ENCODE results near the gene EP400.
"Not testable (repeated sequence)": the region's sequence is repeated elsewhere in the genome, so short reads cannot be mapped to it uniquely, and the experiment has no call there.

EP400 gene

DNA sequence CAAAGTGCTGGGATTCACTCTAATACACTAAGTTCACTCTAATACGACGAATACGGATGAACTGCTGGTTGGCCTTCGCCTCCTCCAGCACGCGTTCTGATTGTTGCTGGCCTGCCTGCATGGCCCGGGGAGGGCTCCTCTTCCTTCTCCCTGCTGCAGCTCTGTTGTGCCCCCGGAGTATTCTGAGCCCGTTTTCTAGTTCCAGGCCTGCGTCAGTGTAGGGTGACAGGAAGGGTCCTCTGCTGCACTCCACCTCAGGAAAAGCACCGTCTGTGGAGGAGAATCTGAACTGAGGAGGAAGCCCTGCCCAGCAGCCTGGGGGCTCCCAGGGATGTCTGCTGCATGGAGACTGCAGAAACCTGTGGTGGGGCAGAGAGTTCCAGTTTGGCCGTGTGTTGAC, 150.0 kb downstream of the EP400 start:
- DNase-seq: no peak

DNA sequence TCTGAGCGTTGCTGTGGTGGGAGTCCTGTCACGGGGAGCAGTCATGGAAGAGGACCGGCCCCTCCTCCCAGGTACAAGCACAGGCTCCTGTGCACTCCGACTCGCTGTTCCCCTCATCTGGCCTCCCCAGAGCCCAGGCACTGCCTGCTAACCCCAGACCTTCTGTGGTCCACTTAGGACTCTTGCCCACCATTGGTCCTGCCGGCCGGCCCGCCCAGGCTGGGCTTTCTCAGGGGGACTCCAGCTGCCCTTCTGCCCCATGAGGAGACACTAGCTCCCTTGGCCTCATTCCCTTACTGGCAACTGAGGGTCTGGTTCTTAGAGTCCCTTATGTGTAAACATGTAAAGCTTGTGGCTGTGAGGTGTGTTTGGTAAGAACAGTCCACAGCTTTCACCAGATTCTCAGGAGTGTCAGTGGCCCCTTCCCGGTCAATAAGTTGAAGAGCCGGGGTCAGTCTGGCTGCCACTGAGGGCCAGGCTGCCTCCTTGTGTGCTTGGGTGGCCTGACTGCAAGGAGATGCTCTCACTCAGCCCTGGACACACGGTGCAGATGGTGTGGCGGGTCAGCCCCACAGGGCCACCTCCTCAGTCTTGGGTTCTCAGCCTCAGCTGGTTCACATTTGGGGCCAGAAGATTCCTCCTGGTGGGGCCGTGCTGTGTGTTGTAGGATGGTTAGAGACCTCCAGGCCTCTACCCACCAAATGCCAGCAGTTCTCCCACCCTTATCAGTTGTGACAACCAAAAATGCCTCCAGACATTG, 150.7 kb downstream of the EP400 start:
- no peak for DNase-seq

DNA sequence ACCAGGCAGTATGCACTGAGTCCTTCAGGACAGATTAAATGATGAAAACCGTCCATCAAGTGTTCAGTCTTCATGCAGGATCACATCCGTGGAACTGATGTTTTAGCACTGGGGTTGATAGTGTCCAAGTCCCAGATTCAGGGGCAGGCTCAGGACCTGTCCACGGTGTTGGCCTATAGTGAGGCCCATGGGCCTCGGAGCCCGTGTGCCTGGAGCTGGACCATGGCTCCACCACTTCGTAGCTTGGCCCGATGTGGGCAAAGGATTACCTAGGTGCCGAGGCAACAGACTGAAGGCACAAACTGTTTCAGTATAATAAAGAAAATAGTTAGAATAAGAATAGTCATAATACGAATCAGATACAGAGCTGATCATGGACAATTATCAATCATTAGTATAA, 152.6 kb downstream of the EP400 start:
- DNase-seq: no peak

DNA sequence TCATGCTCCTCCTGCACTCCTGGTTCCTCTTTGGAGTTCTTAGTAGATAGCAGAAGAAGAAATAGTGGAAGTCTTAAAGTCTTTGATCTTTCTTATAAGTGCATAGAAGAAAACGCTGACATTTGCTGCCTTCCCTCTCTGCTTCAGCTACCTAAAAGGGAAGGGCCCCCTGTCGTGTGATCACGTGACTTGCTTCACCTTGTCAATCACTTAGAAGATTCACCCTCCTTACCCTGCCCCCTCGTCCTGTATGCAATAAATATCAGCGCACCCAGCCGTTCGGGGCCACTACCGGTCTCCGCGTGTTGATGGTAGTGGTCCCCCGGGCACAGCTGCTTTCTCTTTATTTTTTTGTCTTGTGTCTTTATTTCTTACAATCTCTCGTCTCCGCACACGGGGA, 153.3 kb downstream of the EP400 start:
- not testable (repeated sequence) for DNase-seq

DNA sequence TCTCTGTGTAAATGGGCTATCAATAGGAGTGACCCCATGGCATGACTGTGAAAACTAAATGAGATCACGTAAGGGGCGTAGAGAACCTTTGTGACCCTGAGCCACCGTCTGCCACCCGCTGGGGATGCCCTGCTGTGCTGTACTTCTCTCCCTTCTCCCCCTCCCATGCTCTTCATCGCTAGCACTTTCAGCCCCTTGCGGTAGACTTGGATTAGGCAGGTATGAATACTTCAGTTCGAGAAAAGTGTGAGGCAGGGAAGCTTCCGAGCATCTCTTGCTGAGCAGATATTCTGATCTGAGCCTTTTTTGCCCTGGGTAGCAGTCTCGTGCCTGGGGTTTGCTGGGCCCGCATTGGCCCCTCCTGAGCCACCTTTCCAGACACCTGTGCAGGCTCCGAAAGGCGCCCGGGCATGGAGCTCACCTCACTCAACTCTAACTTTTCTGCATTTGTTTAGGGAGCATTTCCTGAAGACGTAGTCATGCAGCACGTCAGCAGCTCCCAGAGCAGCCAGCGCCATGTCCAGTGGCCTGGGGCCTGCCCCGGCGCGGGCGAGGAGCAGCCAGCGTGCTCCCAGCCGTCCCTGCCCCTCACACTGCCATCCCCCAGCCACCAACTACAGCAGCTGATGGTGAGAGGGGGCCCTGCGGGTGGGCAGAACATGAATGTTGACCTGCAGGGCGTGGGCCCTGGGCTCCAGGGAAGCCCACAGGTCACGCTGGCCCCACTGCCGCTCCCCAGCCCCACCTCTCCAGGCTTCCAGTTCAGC, 154.0 kb downstream of the EP400 start:
- DNase-seq: no peak

DNA sequence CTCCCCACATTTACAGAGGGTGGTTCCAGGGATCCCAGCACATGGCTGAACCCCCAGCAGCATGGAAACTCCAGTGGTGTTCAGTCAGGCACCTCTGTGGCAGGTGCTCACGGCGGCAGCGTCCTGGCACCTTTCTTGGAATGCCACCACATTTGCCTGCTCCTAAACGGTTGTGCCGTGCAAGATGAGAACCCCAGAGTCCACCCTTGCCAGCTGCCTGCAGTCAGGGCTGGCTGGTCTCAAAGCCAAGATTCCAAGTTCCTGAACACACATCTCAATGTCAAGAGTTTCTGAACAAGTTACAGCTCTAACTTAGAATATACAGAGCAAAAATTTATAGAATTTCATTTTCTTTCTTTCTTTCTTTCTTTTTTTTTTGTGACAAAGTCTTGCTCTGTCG, 155.7 kb downstream of the EP400 start:
- DNase-seq: no peak

DNA sequence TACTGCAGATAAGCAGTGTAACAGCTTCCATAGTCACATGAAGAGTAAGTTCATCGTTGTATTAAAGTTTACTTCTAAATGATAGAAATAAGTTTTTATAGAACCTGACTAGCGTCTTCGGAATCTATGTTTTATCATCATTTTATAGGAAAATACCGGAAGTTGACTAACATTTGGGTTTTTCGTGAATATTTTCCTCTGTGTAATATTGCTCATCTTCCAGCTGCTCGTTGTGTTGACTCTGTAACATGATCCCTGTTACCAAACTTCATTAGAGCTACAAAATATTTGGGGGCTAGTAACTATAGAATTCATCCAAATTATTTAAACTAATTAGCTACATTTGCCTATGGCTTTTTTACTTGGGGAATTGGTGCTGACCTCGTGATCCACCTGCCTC, 157.2 kb downstream of the EP400 start:
- DNase-seq: no peak

DNA sequence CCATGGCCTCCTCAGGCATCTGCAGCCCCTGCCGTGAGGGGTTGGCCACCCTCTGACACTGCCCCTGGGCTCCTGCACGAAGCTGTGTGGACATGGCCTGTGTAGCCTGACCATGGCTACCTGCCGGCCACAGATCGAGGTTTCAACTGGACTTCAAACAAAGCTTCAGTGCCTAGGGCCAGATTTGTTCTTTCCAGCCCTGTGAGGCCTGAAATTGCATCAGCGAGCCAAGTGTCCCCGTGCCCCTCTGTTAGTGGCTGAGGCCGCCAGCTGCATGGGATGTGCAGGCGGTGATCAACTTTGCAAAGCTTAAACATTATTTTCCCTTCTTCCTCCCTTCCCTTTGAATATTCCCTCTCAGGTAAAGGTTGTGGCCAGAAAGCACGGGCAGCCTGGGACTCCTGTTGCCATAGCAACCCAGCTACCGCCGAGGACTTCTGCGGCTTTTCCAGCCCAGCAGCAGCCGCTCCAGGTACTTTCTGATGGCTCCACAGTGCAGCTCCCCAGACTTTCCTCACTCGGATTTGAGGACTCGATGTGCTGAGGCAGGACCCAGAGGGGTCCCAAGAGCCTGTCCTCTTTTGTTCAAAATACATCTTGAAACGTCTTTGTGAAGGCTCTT, 158.6 kb downstream of the EP400 start:
- DNase-seq: no peak

DNA sequence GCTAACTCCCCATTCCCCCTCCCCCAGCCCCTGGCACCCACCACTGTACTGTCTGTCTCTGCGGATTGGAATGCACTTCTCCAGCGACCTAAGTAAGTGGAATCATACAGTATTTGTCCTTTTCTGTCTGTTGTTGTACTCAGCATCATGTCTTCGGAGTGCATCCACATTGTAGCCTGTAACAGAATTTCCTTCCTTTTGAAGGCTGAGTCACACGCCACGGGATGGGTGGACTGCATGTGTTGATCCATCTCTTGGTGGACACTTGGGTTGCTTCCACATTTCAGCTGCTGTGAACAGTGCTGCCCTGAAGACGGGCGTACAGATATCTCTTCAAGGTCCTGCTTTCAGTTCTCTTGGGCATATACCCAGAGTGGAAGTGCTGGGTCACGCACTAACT, 160.0 kb downstream of the EP400 start:
- no peak for DNase-seq

DNA sequence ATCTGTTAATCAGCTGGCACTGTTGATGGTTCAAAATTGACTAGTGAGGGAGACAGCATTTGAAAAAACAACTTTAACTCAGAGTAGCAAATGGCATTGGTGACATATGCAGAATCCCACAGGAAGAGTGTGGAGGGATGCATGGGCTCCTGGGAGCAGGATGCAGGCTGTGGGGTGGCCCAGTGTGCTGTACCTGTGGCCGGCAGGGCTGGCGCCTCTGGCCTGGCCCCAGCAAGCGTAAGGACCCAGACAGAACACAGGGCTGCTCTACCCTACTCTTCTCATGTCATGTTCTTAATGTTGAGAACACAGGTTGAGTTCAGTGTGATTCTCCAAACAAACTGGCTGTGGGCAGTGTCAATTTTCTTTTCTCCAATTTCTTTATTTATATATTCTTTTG, 160.9 kb downstream of the EP400 start:
- DNase-seq: no peak

DNA sequence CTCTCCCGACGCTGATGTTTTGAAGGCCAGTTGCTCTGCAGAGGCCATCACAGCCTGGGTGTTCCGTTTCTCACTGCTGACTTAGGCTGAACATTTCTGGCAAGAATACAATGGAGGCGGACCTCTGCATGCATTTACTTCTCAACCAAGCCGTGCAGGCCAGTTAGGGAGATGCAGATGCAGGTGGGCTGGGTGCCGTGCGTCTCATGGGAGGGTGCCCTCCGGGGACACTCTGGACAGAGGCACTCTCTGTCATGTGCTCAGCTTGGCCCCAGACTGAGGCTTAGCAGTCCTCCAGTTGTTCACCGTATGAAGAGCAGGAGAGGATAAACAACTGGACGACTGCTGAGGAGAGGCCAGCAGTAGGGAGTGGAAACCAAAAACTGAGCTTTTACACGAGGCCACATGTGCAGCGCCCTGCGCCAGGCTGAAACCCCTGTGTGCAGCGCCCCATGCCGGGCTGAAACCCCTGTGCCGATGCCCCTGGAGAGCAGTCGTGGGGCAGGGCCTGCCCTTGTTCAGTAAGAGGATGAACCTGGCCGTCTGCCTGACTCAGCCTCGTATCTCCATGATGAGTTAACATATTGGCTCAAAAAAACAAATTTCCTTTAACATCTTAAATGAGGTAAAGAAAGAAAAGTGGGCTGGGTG, 162.0 kb downstream of the EP400 start:
- no peak for DNase-seq

DNA sequence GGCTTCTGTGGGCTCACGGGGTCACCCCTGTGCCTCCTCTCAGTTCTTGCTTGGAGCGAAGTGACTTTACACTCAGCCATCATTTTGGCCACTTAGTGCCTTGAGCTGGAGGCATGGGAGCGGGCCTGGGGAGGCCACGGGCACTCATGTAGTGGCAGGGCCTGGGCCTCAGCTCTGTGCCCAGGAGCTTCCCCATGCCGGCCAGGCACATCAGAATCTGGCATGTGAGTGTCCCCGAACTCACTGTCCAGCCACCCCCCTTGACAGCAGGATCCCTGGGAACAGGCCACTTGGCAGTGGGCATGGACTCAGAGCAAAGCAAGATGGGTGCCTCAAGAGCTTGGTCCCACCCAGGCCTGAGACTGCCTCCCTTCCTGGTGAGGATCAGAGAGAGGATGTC, 164.9 kb downstream of the EP400 start:
- no peak for DNase-seq

DNA sequence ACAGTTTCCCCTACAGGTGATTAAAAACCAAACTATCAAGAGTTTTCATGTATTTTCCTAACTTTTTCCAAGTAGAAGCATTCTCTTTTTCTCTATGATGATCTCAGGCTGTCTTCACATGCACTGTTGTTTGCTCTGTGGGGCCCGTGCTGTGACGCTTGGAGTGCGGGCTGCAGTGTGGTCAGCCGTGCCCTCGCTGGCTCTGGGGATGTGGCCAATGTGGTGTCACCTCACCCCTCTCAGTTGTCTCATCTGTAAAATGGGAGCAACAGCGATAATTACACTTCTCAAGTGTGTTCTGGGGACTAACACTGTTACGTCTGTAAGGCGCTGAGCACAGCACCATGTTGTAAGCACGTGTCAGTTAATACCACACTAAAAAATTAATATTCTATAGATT, 165.8 kb downstream of the EP400 start:
- no peak for DNase-seq

DNA sequence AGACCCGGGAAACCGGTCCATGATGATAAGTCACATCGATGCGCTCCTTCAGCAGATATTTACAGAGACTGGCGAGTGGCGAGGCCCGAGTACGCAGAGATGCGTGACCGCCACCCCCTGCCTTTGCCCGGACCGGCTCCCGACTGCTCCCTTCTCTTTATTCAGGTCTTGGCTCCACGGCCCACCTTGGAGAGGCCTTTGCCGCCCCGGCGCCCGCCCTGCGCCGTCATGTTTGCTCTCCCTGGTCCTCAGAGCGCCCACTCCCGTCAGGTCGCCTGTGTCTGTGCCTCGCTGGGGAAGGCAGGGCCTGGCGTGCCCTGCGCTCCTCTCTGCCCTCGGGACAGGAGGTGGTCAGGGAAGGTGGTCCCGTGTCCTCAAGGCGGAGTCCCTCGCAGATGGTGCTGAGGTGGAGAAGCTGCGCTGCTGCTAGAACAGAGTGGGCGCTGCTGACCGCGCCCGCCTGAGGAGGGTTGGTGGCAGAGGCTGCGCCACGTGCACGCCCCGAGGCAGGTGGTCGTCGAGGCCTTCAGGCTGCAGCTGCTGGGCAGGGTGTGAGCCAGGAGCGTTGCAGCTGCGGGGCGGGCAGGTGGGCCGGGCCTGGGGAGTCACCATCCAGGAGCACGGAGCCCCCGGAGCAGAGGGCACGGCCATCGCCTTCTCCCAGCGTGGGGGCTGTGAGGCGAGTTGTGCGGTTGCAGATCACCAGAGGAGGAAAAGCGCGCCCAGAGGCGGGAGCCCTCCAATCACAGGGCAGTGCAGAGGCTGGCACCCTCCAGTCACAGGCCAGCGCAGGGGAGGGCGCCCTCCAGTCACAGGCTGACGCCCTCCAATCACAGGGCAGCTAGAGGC, 167.2 kb downstream of the EP400 start:
- no peak for DNase-seq

DNA sequence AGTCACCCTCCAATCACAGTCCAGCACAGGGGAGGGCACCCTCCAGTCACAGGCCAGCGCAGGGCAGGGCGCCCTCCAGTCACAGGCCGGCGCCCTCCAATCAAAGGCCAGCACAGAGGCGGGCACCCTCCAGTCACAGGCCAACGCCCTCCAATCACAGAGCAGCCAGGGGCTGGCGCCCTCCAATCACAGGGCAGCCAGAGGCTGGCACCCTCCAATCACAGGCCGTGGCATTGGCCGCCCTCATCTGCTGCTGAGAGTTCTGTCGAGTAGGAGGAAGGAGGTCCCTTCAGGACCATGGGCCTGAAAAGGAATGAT, 167.8 kb downstream of the EP400 start:
- no peak for DNase-seq

DNA sequence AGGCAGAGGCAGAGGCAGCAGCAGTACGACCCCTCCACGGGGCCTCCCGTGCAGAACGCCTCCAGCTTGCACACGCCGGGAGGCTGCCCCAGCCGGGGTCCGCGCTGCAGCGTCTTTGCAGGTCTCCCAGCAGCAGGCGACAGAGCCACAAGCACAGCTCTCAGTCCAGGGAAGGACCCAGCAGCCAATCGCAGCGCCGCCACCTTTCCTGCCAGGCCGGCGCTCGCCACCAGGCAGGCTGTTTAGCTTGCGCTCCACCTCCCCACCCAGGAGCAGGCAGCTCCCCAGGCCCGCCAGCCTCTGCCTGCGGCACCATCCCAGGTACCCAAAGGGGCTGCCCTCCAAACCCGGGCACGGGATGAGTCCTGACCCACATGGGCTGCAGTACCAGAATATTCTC, 169.1 kb downstream of the EP400 start:
- DNase-seq: no peak

DNA sequence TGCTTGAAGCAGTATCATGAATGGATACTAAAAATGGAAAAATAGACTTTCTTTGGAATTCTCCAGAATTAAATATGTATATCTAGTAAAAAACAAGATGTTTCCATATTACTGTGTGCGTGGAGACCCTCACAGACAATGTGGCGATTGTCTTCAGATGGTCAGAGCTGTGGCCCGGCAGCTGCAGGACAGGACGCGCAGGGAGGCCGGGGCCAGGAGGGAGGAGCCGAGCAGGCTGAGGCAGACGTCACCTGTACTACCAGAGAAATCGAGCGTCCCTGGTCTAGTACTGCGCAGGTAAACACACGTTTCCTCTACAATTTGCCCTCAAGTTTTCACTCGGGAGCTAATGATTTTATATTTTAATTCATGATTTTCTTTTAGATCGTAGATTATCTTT, 171.5 kb downstream of the EP400 start:
- no peak for DNase-seq

DNA sequence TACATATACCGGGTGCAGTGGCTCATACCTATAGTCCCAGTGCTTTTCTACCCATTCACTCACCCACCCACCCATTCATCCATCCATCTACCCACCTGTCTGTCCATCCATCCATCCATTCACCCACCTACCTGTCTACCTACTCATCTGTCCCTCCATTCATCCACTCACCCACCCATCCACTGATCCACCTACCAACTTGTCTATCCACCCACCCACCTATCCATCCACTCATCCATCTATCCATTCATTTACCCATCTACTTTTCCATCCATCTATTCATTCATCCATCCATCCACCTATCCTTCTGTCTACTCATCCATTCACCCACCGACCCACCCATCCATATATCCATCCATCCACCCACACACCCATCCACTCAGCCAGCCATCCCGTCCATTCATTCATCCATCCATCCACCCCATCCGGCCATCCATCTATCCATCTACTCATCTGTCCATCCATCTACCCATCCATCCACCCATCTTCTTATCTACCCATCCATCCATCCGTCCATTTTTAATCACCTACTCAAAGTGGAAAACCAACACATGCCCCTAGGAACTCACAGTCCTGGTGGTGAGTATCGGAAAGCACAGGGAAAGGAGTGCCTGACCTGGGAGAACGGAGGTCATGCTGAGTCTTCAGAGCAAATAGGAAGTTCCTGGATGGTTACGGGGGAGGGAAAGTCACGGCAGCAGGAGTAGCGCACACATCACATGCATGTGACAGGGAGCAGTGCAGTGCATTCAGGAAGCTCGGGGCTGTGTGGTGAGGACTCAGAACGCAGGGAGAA, 174.4 kb downstream of the EP400 start:
- no peak for DNase-seq

DNA sequence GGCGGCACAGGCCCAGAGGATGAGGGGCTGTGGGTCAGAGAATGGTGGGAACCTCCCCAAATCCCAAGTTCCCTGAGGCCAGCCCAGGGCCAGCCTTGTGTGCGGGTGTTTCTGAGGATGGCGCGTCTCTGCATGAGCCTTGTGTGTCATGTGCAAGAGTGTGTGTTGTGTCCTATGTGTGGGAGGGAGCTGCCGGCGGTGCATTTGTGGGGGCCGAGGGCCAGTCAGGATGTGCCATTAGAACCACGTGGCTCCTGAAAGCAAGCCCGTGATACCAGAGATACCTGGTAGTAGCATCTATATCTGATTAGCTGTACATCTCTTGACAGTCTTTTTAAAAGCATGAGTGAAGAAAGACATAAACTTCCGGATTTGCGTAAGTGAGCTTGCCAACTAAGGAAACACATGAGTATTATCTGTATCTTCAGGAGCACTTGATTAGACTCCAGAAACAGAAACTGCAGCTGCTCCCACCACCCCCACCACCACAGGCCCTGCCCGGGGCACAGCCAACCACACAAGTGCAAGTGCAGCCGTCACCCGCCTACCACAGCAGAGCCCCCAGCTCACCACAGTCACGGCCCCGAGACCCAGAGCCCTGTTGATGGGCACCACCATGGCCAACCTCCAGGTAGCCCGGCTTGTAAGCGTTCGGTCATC, 175.2 kb downstream of the EP400 start:
- no peak for DNase-seq

DNA sequence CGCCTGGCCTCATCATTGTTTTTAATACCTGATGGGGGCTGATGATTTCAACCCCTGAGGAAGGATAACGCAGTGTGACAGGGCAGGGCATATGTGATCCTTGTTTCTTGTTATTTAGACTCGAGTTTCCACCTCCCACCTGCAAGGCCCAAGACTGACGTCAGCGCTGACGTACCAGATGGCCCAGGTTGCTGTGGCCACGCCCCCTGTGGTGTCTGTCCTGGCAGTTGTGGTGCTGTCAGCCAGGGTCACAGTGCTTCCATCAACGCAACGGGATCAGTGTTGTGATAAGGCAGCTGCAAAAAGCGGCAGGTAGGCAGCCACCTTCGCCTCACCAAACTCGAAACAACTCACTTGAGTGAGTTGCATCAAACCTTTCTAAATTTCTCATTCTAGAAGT, 176.0 kb downstream of the EP400 start:
- DNase-seq: no peak

DNA sequence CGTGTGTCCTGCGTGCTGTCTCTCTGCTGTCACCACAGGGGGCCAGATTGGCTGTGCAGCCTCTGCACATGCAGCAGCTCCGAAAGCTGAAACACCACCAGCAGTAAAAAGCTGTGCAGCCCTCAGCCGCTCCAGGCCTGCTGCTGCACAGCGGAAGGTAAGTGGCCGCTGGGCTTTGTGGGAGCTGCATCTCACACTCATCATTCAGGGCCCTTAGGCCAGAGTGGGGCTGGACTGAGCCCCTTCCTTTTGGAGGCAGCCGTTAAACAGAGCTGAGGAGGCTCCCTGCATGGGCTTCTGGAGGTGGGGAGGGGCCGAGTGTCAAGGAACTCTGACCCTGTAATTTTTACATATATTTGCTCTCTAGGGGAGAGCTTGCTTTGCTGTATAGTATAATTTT, 177.3 kb downstream of the EP400 start:
- no peak for DNase-seq

DNA sequence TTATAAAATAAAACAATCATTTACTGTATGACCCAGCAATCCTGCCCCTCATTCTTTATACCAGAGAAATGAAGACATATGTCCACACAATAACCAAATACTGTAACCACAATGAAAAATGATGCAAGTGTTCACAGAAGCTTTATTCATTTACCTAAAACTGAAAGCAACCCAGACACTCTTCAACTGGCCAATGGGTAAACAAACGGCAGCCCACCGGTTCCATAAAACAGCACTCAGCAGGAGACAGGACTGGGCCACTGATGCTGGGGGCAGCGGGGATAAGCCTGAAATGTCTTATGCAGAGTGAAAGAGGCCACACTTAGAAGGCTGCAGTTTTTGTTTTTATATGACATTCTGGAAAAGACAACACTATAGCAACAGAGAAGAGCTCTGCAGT, 179.3 kb downstream of the EP400 start:
- no peak for DNase-seq
